ENCODE data around the gene NRF1.

NRF1 gene

DNA sequence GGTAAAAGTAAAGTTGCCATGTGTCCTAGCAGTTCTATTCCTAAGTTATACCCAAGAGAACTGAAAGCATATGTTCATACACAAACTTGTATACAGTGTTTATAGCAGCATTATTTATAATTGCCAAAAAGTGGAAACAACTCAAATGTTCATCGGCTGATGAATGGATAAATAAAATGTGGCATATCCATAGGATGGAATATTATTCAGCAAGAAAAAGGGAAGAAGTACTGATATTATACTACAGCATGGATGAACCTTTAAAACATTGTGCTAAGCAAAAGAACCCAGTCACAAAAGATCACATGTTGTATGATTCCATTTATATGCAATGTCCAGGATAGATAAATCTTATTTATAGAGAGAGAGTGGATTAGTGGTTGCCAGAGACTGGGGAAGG, 68.9 kb downstream of the NRF1 start:
- DNase-seq (ENCODE audit: low read depth in 2 of 2): no peak

DNA sequence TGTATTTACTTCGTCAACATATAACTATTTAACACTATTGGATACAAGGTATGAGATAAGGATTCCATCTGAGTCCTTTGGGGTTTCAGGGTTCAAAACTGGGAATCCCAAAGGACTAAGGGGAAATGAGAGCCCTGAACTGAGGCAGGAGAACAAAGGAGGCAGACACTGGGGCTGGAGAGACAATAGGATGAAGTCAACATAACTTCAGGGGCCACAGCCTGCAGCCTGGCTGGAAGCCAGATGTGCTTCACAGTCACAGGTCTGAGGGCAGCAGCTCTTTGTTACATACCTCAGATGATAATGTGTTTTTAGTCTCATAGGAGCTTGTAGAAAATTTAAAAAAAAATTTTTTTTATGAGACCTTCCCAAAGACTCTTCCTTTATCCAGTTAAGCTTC, 73.3 kb downstream of the NRF1 start:
- DNase-seq (ENCODE audit: low read depth in 2 of 2): no peak

DNA sequence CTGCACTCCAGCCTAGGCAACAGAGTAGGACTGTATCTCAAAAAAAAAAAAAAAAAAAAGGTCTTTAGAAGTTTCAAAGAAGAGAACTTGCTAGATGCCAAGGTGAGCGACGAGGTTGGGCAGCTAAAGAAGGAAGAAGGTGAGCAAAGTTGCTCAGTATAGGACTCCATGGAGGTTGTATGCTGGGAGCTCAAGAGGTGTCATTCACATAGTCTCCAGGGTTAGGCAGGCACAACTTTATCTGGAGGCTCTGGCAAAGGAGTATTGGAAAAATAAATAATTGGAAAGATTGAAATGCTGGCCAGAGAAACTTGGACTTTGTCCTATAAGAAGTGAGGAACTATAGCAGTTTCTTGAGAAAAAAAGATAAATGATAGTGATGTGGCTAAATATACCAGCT, 74.5 kb downstream of the NRF1 start:
- no peak for DNase-seq (ENCODE audit: low read depth in 2 of 2)

DNA sequence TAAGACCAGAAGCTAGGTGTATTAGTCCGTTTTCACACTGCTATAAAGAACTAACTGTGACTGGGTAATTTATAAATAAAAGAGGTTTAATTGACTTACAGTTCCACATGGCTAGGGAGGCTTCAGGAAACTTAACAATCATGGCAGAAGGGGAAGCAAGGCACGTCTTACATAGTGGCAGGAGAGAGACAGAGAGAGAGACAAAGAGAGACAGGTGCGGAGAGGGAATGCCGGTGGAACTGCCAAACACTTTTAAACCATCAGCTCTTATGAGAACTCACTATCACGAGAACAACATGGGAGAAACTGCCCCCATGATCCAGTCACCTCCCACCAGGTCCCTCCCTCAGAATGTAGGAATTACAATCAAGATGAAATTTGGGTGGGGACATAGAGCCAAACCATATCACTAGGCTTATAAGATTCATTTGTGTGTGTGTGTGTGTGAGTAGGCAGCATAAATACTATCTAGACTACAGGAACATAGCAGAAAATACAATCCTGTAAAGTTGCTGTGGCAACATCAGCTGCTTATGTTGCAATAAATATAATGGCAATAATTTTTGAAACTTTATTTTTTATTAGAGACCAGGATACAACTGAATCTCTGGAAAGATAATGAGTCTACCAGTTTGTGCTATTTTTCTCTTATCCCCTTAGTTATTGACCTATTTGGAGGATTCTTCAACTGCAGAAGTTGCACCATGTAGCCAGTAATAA, 77.1 kb downstream of the NRF1 start:
- no peak for DNase-seq (ENCODE audit: low read depth in 2 of 2)

DNA sequence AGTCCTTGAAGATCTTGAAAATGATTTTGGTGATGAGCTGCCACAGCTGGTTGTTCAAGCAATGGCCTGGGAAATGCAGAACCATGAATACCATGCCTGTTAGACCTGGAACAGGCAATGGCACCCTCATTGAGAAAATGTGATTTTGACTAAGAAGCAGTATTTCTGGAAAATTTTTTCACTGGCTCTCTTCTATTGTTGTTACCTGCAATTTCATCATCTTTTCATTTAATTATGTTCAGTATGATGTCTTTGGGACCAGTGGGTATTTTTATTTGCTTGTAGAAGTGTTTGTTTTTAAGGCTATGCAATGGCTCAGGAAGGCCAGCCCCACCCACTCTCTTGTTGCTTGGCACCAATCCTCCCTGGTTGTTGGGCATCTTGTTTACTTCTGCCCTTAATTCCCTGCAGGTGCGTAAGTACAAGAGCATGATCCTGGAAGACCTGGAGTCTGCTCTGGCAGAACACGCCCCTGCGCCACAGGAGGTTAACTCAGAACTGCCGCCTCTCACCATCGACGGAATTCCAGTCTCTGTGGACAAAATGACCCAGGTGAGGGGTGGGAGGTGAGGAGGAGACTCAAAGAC, 78.6 kb downstream of the NRF1 start:
- no peak for DNase-seq (ENCODE audit: low read depth in 2 of 2)

DNA sequence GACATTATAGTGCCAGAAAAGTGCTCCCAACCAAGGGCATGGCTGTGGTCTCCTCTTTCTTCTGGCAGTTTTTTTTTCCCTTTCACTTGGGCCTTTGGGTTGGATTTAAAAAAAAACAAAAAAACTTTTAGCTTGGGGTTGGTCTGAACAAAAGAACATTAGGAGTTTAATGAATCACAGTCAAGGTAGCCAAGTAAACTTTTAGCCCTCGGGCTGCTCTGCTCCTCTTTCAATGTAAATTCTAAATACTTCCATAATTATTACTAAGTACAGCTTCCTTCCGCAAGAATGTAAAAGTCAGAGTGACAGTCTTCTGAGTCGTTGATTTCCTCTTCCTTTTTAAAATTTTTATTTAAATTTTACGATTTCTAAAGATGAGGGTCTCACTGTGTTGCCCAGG, 79.2 kb downstream of the NRF1 start:
- no peak for DNase-seq (ENCODE audit: low read depth in 2 of 2)

DNA sequence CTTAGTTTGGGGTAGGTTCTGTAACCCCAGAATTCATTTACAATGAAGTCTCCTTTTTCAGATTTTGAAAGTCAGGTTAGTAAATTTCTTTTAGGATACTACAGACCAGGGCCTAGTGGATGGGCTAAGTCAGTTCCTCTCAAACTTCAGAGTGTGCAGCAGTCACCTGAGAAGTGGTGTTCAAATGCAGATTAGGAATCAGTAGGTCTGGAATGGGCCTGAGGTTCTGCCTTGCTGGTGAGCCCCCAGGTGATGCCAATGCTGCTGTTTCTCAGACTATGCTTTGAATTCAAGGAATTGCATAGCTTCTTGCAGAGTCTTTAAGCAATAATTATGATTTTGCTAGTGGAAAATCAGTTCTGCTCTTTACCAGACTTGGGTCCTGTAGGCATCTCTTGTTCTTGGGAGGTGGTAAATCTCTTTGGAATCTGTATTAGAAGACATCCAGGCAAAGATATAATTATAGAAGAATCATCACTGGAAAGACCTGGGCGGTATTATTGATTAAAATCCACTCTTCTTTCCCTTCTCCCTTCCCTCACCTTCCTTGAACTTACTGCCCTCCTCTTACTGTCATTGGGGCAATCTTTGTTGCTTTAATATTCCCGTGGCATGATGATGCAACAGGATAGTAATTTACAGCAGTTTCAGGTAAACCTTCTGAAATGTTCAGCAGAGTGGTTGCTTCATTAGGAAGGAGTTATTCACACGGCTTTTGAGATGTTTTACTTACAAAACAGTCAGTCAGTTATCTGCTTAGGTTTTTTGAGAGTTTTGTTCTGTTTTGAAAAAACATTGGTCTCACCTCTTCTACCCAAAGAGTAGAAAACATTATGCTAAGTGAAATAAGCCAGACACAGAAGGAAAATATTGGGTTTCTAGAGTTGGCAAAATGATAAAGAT, 87.2 kb downstream of the NRF1 start:
- DNase-seq (ENCODE audit: low read depth in 2 of 2): no peak

DNA sequence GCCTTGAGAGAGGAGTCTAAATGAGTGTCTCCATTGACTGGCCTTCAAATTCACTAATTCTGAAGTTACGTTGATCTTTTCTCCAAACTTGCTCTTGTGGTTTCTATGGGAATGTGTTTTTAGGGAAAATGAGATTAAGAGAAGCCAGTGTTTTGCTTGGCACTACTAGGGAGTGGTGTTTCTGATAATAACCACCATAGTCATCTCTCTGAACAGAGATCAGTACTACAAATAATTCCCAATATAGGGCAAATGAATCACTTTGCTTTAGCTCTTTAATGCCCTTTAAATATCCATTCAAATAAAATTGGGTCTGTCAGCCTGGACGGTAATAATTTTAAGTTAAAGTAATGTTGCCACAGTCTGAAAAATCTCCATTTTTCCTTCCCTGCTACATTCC, 90.8 kb downstream of the NRF1 start:
- no peak for DNase-seq (ENCODE audit: low read depth in 2 of 2)

DNA sequence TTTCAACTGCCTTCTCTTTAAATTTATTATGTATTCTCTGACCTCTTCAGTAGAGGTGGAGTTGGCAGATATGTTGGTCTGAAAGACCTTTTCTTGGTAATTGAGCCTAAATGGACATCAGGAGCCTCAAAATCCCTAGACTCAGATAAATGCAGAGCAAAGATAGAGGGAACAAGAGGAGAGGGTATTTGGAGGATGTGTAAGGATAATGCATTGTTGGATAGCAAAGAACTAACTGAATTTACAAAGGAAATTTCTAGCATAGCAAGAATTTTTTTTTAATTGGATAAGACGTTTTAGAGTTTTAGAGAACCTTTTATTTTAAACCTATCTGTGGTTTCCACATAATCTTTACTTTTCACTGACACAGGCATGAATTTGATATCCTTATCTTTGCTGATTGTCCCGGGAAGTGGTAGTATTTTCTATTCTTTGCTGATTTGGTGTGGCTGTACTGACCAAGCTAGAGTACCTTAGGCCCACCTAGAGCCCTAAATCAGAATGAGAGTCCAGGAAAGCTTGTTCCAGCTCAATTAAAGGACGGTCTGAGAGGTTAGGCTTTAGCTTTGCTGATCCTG, 91.3 kb downstream of the NRF1 start:
- DNase-seq (ENCODE audit: low read depth in 2 of 2): no peak

DNA sequence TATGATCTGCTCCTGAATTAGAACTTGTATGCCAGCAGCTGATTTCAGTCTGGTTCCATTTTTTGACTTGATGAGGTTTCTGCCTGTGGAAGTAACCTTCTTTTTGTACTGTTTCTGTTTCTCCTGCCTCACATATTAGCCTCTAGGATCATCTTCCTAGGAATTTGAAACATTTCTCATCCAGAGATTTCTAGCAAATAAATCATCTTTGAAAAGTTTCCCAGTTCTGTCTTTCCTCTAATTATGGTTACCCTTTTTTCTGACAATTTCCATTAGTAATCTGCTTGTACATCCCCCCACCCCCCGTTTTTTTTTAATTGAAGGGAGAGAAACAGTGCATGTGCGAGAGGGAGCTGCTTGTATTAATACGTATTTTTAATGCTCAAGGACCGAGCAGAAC, 92.2 kb downstream of the NRF1 start:
- no peak for DNase-seq (ENCODE audit: low read depth in 2 of 2)

DNA sequence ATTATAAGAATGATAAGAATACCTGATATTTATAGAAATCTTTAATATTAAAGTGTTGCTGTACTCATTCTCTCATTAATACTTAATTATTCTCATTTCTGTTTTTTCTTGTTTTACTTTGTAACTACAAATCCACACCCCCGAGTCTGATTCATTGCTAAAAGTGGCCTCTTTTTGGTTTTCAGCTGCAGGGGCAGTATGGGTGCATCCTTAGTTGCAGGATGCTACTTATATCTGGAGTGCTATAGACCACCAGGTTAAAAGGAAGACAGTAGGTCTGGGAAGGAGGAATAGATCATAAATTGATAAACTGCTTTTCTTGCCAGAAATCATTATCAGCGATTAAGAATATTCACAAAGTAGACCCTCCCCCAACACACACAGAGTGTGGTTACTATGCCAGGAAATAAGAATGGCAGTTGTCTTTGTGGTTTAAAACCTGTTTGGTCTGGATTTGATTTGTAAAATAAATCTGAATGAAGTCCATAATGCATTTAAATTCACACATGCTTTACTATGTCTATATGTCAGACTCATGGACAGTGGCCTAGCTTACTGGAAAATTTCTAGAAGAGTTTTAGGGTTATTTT, 96.5 kb downstream of the NRF1 start:
- DNase-seq (ENCODE audit: low read depth in 2 of 2): no peak

DNA sequence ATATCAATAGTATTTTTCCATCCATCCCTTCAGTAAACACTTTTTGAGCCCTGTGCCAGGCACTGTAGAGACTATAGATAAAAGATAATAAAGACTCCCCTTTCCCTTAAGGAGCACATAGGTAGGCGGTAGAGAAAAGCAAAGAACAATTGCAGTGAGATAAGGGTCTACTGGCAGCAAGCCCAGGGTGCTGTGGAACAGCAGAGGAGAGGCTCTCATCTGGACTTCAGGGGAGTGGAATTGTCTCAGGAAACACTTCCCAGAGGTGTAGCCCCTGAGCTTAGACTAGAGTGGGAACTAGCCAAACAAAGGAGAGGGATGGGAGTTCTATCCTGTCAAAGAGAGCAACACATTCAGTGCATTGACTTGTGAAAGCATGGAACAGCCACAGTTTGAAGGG, 102.0 kb downstream of the NRF1 start:
- no peak for DNase-seq (ENCODE audit: low read depth in 2 of 2)

DNA sequence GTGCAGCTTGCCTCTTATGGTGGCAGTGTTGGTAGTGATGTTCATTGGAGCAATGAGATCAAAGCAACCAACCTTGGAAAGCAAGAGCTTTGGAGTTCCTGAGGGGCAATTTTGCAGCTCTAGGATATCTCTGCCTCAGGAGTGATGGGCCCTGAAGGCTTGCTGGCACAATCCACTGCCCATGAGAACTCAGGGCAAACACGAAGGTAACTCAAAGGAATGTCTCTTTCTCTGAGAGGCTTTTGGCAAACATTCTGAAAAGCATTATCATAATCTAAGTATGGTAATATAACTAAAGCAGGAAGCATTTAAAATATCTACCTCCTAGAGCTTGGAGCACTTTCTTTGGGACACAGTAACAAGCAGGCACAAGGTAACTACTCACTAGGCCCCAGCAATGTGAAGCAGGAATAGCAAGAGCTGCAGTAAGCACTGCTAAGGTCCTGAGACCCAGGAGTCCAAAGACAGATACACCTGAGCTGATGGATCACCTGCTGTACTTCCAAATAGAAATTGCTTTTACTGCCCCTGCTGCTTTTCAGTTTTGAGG, 103.1 kb downstream of the NRF1 start:
- no peak for DNase-seq (ENCODE audit: low read depth in 2 of 2)

DNA sequence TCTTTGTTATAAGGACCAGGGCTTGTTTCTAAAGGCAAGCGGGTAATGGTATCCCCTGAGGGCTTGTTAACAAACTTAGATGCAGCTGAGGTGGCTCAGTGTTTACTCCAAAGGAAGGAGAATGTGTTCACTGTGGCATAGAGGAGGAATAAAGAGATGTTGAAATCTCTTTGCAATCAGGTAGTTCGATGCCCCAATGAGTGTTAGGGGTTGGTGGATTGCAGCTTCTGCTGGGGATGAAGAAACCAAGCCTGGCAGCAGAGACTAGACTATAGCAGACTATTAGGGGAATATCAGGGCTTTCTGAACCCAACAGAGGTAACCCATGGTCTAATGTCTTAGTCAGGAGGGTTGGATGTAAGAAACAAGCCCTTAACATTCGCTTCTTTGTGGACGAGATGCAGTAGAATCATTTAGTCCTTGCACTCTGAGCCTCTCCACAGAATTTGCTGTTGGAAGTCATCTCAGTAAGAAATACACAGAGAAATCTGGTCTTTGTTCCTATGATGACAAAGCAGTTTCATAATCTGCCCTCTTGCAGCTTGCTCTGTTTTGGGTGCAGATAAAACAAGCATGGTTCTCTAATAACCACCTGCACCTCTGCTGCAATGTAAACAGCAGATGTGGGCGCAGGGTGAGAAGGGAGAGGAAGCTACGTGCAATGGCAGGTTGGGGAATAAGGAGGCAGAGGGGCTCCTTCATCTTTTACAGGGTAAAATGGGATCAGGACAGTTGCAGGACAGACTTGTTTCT, 108.6 kb downstream of the NRF1 start:
- no peak for DNase-seq (ENCODE audit: low read depth in 2 of 2)

DNA sequence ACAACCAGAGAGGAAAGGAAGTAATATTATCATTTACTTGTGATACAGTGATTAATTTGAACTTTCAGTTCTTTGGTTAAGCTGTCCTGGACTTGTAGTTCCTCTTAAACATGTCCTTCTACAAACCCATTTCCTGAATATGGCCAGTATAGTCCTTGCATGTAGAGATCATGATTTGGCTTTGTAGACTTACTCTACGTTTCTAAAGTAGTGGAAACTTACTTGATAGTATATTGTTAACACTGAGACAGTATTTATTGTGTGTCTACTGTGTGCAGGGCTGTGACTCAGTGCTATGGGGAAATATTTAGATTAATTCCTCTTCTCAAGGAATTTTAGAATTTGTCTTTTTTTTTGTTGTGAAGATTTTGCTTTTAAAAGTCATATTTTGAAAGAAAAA, 109.5 kb downstream of the NRF1 start:
- DNase-seq (ENCODE audit: low read depth in 2 of 2): no peak

DNA sequence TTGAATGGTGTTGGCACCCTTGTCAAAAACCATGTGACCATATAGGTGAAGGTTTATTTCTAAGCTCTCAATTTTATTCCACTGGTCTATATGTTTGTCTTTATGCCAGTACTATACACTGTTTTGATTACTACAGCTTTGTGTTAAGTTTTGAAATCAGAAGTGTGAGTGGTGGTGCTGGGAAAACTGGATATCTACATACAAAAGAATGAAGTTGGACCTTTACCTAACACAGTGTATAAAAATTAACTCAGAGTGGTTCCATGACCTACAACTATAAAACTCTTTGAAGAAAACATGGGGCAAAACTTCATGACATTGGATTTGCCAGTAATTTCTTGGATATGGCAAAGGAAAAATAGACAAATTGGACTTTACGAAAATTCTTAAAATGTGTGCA, 112.2 kb downstream of the NRF1 start:
- DNase-seq (ENCODE audit: low read depth in 2 of 2): no peak

DNA sequence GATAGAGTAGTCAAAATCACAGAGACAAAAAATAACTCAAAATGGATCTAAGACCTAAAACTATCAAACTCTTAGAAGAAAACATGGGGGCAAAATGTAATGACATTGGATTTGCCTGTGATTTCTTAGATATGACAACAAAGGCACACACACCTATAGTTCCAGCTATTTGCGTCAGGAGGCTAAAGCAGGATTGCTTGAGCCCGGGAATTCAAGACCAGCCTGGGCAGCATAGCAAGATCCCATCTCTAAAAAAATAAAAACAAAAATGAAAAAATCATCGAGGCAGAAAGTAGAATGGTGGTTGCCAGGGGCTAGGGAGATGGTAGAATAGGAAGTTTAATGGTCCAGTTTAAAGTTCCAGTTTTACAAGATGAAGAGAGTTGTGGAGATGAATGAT, 113.3 kb downstream of the NRF1 start:
- no peak for DNase-seq (ENCODE audit: low read depth in 2 of 2)

DNA sequence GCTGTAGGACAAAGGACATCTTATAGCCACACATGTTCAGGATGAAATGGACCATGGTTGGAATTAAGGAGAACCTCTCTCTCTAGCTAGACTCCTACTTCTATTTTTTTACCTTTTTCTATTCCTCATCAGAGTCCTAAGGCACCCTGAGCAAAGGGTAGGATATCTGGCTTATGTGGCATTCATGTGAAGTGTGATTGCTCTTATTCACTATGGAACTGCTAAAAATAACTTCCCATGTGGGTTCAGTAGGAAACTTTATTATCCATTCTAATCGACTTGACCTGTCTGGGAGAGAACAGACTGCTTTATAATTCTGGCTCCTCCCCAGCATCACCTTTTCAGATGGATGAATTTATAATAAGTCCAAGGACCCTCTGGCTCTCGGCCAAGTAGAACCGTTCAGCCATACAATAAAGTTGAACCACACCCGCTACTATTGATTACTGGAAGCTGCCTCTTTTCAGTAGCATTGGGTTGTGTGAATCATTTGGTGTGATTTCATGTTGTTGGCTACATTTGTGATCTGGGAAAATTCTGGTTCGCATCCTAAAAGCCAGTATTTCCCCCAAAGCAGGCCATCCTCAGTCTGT, 117.5 kb downstream of the NRF1 start:
- no peak for DNase-seq (ENCODE audit: low read depth in 2 of 2)

DNA sequence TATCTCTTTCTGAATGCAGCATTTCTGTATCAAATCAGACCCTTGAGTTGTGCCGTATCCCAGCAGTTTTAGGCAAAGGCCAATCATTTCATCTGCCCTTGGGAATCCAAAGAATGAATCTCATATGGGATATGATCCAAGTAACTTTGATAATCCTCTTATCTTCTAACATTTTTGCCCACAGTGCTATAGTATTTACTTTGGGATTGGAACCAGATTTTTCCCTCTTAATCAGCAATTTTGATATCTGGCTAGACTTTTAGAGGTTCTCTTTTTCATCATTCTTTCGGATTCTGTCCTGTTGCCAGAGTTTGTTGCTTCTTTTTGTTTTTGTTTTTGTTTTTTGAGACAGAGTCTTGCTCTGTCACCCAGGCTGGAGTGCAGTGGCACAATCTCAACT, 118.0 kb downstream of the NRF1 start:
- DNase-seq (ENCODE audit: low read depth in 2 of 2): no peak

DNA sequence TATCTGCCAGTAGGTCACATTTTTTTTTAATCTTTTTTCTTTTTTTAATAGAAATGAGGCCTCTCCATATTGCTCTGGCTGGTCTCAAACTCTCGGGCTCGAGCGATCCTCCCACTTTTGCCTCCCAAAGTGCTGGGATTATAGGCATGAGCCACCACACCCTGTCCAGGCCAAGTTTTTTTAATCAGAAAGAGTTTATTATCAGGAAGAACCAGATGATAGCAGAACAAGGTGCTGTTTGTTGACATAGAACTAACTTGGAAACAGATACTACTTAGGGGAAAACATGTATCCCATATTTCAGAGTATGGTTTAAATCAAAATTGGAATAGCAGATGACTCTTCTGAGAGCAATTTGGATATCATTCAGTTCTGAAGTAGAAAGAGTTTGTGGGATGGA, 118.6 kb downstream of the NRF1 start:
- DNase-seq (ENCODE audit: low read depth in 2 of 2): no peak

DNA sequence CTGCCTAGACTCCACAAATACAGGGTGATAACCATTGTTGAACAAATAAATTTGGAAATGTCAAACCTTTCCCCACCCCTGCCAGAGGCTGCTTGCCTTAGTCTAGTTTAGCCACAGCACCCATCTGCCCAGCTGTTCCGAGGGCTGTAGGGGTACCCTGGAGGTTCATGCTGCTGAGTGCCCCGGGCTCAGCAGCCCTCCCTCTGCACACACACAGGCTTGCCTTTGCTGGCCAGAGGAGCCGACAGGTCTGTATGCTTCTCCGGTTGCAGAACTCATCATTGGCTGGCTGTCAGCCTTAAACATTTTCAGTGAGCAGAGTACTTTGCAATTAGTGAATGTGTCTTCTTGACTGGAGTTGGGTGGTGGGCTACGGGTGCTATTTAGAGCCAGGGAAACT, 122.9 kb downstream of the NRF1 start:
- no peak for DNase-seq (ENCODE audit: low read depth in 2 of 2)
